OCI-LY1 (cell line): ENCODE results near the gene ATP11C.
A peak's percentile ranks its signal among the peaks of the same experiment; 100 is the strongest.

Experiments
- H2AFZ ChIP-seq: fragments of 200-600 bp; sonication (generic), shearing (Covaris generic); 2 replicates; pipeline ENCODE4 v1.6.0; 2014; ENCODE audit warnings: antibody characterized with exemption, mild to moderate bottlenecking, low read length
- H3F3A ChIP-seq: fragments of 200-600 bp; sonication (generic), shearing (Covaris generic); 2 replicates; pipeline ENCODE4 v1.6.0; 2014; ENCODE audit warnings: mild to moderate bottlenecking, antibody characterized with exemption, low read length, moderate library complexity; ENCODE audit not compliant: insufficient read depth
- H3K27ac ChIP-seq: fragments of 200-600 bp; sonication (generic); 2 replicates; pipeline ENCODE4 v1.5.1; 2014; ENCODE audit warnings: low read length, mixed run types, mild to moderate bottlenecking, low read depth; ENCODE audit not compliant: poor library complexity, severe bottlenecking
- H3K27me3 ChIP-seq: fragments of 200-600 bp; sonication (generic); 2 replicates; pipeline ENCODE4 v1.6.0; 2014; ENCODE audit warnings: antibody characterized with exemption, mild to moderate bottlenecking, low read length, moderate library complexity; ENCODE audit not compliant: insufficient read depth
- H3K36me3 ChIP-seq: fragments of 200-600 bp; sonication (generic); 2 replicates; pipeline ENCODE4 v1.6.1; 2014; ENCODE audit warnings: mild to moderate bottlenecking, antibody characterized with exemption, low read length, moderate library complexity, mixed read lengths; ENCODE audit not compliant: insufficient read depth
- H3K4me1 ChIP-seq: fragments of 200-600 bp; sonication (generic); 2 replicates; pipeline ENCODE4 v1.5.1; 2014; ENCODE audit warnings: mild to moderate bottlenecking, low read length, moderate library complexity; ENCODE audit not compliant: insufficient read depth, severe bottlenecking
- H3K4me2 ChIP-seq: fragments of 200-600 bp; sonication (generic), shearing (Covaris generic); 2 replicates; pipeline ENCODE4 v1.6.1; 2014; ENCODE audit warnings: low read length
- H3K4me3 ChIP-seq: fragments of 200-600 bp; sonication (generic); 2 replicates; pipeline ENCODE4 v1.5.1; 2014; ENCODE audit warnings: low read length, low read depth, mild to moderate bottlenecking, mixed read lengths; ENCODE audit not compliant: poor library complexity, severe bottlenecking
- H3K79me2 ChIP-seq: fragments of 200-600 bp; shearing (Covaris generic); 2 replicates; pipeline ENCODE4 v1.6.1; 2016; ENCODE audit warnings: mixed run types, low read length, mixed read lengths; ENCODE audit not compliant: insufficient read depth
- H3K9ac ChIP-seq: fragments of 200-600 bp; sonication (generic), shearing (Covaris generic); 2 replicates; pipeline ENCODE4 v1.6.1; 2014; ENCODE audit warnings: mild to moderate bottlenecking, low read length, mixed read lengths
- H3K9me2 ChIP-seq: fragments of 200-600 bp; sonication (generic), shearing (Covaris generic); 2 replicates; pipeline ENCODE4 v1.6.1; 2014; ENCODE audit warnings: low read depth, mild to moderate bottlenecking, low read length, mixed read lengths
- H3K9me3 ChIP-seq: fragments of 200-600 bp; shearing (Covaris generic); 2 replicates; pipeline ENCODE4 v1.6.1; 2014; ENCODE audit warnings: low read length, mixed read lengths
- H4K20me1 ChIP-seq: fragments of 200-600 bp; sonication (generic), shearing (Covaris generic); 2 replicates; pipeline ENCODE4 v1.6.0; 2016; ENCODE audit warnings: mild to moderate bottlenecking, low read length; ENCODE audit not compliant: insufficient read depth
- EZH2 ChIP-seq: fragments of 200-600 bp; sonication (generic), shearing (Covaris generic); IDR thresholded peaks from 2 replicates; pipeline ENCODE4 v1.8.0; 2017; ENCODE audit warnings: borderline replicate concordance, mixed run types, mild to moderate bottlenecking, antibody characterized with exemption, low read length, moderate library complexity, mixed read lengths
- TF ChIP-seq, protein P1 (sequence below): fragments of 200-600 bp; sonication (generic), shearing (Covaris generic); IDR thresholded peaks from 2 replicates; pipeline ENCODE4 v1.5.1; 2017; ENCODE audit warnings: mild to moderate bottlenecking, antibody characterized with exemption, low read length, moderate library complexity, mixed read lengths

The ATP11C gene

GRCh38 chrX:139932901-139933796 is at the start of gene ATP11C:
Gene ATP11C, minus strand, starts transcription at chrX:139933053. Its CDS starts 1,011 bp downstream, at chrX:139932042.
- Histone ChIP-seq H3K4me3 (peak within 1 kb of the TSS; percentile 95), H3K27ac (peak within 1 kb of the TSS; percentile 70), H3K4me2 (peak within 1 kb of the TSS; percentile 83), H3K9me2 (no peaks in the 10 kb centered on the region), H3K9ac (peak within 1 kb of the TSS; percentile 90), H4K20me1 (no peaks in the 10 kb centered on the region), H3F3A (no peaks in the 10 kb centered on the region), H2AFZ (peak within 1 kb of the TSS; percentile 85), H3K27me3 (no peaks in the 10 kb centered on the region), H3K4me1 (peaks cover 27% of the 10 kb centered on the region), H3K9me3 (no peaks in the 10 kb centered on the region), H3K36me3 (no peaks in the 10 kb centered on the region), H3K79me2 (peaks cover 30% of the 10 kb centered on the region)
- no peak for TF ChIP-seq EZH2
- TF ChIP-seq, protein P1, sequence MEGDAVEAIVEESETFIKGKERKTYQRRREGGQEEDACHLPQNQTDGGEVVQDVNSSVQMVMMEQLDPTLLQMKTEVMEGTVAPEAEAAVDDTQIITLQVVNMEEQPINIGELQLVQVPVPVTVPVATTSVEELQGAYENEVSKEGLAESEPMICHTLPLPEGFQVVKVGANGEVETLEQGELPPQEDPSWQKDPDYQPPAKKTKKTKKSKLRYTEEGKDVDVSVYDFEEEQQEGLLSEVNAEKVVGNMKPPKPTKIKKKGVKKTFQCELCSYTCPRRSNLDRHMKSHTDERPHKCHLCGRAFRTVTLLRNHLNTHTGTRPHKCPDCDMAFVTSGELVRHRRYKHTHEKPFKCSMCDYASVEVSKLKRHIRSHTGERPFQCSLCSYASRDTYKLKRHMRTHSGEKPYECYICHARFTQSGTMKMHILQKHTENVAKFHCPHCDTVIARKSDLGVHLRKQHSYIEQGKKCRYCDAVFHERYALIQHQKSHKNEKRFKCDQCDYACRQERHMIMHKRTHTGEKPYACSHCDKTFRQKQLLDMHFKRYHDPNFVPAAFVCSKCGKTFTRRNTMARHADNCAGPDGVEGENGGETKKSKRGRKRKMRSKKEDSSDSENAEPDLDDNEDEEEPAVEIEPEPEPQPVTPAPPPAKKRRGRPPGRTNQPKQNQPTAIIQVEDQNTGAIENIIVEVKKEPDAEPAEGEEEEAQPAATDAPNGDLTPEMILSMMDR, result no peak; the same call in 1 of the 2 replicates

- no peak overlapping the region for H3K9ac ChIP-seq
- no peaks in the 10 kb centered on the region for H3K27me3 ChIP-seq
- TF ChIP-seq EZH2, result no peak
- TF ChIP-seq, protein P1, result no peak
Measured at GRCh38 chrX:139974471-139974870, 41.6 kb upstream of the ATP11C start.

DNA sequence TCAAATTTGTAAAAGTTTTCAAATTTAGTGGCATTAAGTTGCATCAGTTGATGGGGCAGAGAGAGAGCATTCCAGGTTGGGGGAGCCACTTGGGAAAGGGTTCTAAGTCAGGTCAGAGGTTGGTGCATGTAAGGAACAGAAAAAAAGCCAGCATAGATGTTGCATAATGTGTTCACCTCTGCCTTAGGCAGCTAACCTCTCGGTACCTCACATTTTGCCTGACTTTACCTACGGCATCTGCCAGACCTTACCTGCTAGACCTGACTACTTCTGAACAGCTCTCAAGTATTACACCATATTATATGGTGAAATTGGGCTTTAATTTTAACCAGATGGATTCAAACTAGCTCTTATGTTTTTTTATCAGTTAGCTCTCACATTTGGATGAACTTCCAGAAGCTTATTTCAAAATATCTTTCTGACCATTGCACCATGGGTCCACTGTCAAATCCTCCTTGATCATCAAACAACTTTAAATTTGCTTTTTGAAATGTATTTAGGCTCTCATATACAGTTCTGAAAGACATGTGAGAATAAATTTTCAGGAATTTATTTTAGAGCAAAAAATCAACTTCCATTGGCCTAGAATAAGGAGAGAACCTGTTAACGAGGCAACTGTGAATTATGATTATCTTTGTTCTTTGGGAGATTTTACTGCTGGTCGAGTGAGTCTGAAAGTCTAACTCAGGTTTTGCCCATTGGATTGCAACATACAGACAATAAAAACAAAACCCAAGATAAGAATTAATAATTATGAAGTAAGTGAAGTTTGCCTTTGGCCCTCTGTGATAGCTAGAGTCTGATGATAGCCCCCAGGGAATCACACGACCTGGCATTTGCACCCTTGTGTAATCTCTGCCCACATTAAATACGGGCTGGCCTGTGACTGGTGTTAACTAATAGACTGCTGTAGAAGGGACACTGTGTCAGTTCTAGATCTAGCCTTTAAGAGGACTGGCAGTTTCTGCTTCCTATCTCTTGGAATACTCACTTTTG is 40.1 kb upstream of the ATP11C start:
- Histone ChIP-seq H3K4me1 (no peaks in the 10 kb centered on the region), H3K4me3 (no peak overlapping the region), H3K9me3 (no peaks in the 10 kb centered on the region), H2AFZ (no peak overlapping the region), H3K9ac (no peak overlapping the region), H3F3A (no peaks in the 10 kb centered on the region), H4K20me1 (no peaks in the 10 kb centered on the region), H3K9me2 (no peaks in the 10 kb centered on the region), H3K36me3 (no peaks in the 10 kb centered on the region), H3K27ac (no peak overlapping the region), H3K79me2 (no peaks in the 10 kb centered on the region), H3K27me3 (no peaks in the 10 kb centered on the region), H3K4me2 (no peak overlapping the region)
- TF ChIP-seq, protein P1, result no peak

More at GRCh38 chrX:139974471-139974870, 41.6 kb upstream of the ATP11C start:
- Histone ChIP-seq H3K9me2 (no peaks in the 10 kb centered on the region), H3K79me2 (no peaks in the 10 kb centered on the region), H3K4me1 (no peaks in the 10 kb centered on the region), H3K27ac (no peak overlapping the region), H3K4me2 (no peak overlapping the region), H2AFZ (no peak overlapping the region), H4K20me1 (no peaks in the 10 kb centered on the region), H3K4me3 (no peak overlapping the region), H3K9me3 (no peaks in the 10 kb centered on the region), H3F3A (no peaks in the 10 kb centered on the region), H3K36me3 (no peaks in the 10 kb centered on the region)
